GM19455 (cell line): ENCODE results near the gene GALR3.

Experiments
- ATAC-seq: cut with Tn5 transposase; IDR thresholded peaks from one replicate; pipeline ENCODE4 v1.9.1; 2021; ENCODE audit not compliant: unreplicated experiment

The GALR3 gene

DNA sequence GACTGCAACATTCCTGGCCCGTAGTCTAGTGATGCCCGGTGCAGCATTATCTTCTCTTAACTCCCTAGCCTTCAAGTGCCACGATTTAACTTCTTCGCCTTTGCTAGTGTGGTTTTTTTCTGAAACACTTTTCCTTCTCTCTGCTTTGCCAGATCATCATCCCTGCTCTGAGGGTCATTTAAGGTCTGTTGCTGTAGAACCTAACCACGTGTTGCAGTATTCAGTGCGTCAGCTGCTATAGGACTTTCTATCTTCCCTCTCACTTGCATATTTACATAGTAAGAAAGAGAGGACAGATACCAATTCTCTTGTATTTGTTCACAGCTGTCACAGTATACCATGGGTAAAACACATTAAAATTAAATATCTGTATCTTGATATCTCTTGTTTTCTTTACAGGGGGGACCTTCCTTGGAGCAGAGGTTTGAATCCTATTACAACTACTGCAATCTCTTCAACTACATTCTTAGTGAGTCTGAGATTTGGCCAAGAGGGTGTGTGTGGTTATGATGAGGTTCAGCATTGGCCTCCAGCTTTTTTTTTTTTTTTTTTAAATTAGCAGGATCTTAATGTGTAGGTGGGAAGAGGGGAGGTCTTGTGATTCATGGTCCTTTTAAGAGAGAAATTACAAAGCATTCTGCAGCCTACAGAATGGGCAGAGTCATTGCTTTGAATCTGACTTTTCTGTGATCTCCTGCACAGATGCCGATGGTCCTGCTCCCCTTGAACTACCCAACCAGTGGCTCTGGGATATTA lies 39.6 kb downstream of the GALR3 start:
- ATAC-seq, result no peak

GRCh38 chr22:37865510-37865909 lies 42.3 kb downstream of the GALR3 start:
- no peak for ATAC-seq

- no peak for ATAC-seq
These were observed 47.1 kb downstream of the GALR3 start for GRCh38 chr22:37870273-37870672.
